ENCODE data around the gene SLC36A4. TPM values are rescaled to one million over a fixed set of nuclear protein-coding genes. Genes with fewer than 3 reads are reported as not detected.
"Not testable (repeated sequence)": the region's sequence is repeated elsewhere in the genome, so short reads cannot be mapped to it uniquely, and the experiment has no call there.

The SLC36A4 gene
- total RNA-seq, 1 experiment from 2014 or later = 16.7 TPM

GRCh38 chr11:93194673-93195291, 3.0 kb downstream of the SLC36A4 start:
- no peak for DNase-seq (ENCODE audit: low read depth)

- DNase-seq (ENCODE audit: low read depth) = no peak
These were observed 4.1 kb downstream of the SLC36A4 start for GRCh38 chr11:93193731-93194130.

- no peak for DNase-seq (ENCODE audit: low read depth)
These were observed 5.6 kb downstream of the SLC36A4 start for GRCh38 chr11:93192163-93192562.

DNA sequence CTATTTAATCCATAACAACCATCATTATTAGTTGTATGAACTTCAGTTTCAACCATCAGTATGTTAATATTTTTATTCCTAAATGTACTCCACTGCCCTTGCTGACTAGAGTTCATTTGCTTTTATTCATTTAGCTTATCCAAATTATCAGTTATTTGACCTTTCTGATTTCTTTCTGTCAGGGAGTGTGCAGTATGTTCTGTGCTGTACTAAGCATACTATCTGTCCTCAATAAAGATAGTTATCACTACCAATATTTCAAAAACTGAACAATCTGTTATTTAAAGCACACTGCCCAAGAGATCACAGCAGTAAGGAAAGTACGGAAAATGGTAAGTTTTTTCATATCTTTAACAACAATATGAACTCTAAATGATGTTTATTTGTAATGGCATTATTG, 8.3 kb downstream of the SLC36A4 start:
- DNase-seq (ENCODE audit: low read depth) = no peak

GRCh38 chr11:93188726-93189125, 9.1 kb downstream of the SLC36A4 start:
- DNase-seq (ENCODE audit: low read depth) = no peak

DNA sequence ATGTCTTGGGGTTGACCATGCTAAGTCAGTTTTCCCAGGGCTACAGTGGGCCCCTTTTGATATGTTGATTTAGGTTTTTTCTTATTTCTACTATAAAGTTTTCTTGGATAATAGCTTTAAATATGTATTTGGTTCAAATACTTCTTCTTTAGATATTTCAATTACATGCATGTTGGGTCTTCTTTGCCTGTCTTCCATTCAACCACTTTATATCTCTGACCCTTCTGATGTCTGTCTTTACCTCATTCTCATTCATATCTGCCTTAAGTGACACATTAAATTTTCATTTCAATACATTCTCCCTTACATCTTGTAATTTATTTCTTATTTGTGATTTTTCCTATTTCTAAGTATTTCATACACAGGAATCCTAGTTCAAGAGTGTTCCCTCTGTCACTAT, 10.5 kb downstream of the SLC36A4 start:
- no peak for DNase-seq (ENCODE audit: low read depth)

GRCh38 chr11:93177891-93178290, 19.9 kb downstream of the SLC36A4 start:
- not testable (repeated sequence) for DNase-seq (ENCODE audit: low read depth)

DNA sequence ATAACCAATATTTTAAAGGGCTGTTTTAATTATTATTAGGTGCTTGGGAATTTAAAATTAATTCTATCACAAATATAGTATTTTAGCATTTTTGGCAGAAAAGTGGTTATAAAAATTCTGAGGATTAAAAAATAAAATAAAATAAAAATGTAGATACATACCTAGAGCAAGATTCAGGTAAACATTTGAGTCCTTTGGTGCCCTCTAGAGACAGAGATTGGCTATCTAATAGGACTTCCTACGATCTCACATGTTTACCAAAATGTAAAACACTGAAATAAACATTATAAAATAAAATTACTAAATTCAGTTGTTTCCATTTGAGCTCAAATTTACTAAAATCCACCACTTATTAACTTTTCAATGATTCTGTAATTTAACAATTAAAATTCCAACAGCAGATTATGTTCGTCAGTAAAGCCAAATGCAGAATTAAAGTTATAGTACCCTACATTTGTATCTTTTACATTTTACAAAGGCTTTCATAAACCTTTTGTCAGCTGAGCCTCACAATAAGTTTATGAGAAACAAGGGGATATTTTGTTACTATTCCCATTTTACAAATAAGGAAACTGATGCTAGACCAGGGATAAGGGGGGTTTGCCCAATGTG, 27.7 kb downstream of the SLC36A4 start:
- DNase-seq (ENCODE audit: low read depth) = peak; percentile 29

DNA sequence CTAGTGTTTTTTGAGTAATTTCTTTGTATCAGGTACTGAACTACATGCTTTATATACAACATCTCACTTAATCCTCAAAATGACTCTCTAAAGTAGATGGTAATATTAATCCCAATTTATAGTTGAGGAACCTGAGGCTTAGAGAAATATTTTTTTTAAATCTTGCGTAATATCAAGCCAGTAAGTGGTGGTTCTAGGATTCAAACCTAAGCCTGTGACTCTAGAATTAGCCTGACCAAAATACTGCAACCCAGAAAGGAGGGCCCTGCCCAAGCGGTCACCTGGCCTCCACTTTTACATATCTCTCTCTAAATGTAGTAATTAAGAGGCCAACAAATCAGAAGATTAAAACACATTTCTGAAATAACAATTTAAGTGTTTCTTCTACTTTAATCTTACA, 28.6 kb downstream of the SLC36A4 start:
- no peak for DNase-seq (ENCODE audit: low read depth)

- DNase-seq (ENCODE audit: low read depth) = no peak
These were observed 30.9 kb downstream of the SLC36A4 start for GRCh38 chr11:93166862-93167261.

GRCh38 chr11:93166194-93166593, 31.6 kb downstream of the SLC36A4 start:
- no peak for DNase-seq (ENCODE audit: low read depth)

- DNase-seq (ENCODE audit: low read depth) = no peak
These were observed 37.0 kb downstream of the SLC36A4 start for GRCh38 chr11:93160808-93161207.

DNA sequence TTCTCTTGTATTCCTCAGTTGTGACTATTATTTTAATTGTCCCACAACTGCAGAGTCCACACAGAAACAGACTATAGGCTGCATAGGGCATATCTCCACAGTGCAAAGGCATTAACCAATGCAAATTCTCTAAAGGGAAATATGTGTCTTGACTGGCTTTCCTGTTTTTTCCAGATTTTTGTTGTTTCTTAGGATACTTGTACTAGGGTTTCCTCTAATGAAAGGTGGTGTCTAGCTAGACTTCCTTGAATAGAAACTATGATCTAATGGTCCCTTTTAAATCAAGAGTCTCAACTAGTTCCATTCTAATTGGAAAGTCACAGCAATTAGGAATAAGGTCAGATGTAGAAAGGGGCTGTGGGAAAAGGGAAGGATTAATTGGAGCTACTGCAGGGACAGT, 37.6 kb downstream of the SLC36A4 start:
- DNase-seq (ENCODE audit: low read depth) = no peak

DNA sequence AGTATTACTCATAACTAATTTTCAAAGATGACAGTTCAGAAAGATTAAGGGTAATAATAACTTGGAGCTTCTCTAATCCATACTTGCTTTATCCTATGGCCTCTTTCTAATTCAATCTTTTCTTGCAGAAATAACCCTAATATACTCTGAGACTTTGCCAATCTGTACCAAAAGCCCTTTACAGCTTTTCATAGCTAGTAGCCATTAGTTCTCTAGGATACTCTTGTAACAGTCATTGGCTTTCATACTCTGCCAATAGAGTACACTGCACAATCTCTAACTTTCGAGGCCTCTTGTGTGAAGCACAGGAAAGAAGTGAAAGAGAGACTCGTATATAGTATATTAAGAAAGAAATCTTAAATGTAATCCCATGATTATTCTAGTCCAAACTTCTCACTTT, 38.1 kb downstream of the SLC36A4 start:
- DNase-seq (ENCODE audit: low read depth) = no peak

DNA sequence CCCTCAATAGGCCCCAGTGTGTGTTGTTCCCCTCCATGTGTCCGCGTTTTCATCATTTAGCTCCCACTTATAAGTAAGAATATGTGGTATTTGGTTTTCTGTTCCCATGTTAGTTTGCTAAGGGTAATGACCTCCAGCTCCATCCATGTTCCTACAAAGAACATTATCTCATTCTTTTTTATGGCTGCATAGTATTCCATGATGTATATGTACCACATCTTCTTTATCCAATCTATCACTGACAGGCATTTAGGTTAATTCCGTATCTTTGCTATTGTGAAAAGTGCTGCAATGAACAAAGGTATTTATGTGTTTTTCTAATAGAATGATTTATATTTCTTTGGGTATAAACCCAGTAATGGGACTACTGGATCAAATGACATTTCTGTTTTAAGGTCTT, 42.1 kb downstream of the SLC36A4 start:
- DNase-seq (ENCODE audit: low read depth) = no peak

GRCh38 chr11:93145390-93145915, 52.3 kb downstream of the SLC36A4 start:
- no peak for DNase-seq (ENCODE audit: low read depth)

GRCh38 chr11:93143800-93144199, 54.0 kb downstream of the SLC36A4 start:
- DNase-seq (ENCODE audit: low read depth) = no peak

- DNase-seq (ENCODE audit: low read depth) = no peak
These were observed 54.6 kb downstream of the SLC36A4 start for GRCh38 chr11:93143186-93143585.

DNA sequence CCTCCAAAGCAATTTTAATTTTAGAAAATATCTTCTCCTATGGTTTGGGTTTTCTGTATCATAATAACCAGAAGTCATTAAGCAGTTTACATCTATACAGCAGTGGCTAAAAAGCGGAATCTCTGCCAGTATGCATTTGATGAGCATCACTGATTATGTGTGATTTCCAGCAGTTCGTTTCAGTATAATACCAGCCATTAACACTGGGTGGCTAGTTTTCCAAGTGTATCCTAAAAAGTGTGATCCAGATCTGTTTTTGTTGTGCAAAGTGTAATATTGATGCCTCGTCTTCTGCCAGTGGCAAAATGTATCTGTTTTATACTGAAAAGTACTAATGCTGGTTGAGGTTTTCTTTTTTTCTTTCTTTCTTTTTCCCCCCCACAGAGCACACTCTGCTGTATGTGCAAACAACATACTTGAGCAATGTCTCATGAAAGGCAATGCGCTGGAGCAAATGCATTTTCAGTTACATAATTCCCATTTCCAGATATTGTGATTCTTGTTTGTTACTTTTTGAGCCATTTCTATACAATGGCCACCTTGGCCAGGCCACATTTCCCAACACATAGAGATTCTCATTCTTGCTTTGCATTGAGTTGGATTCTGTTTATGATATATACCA, 64.2 kb downstream of the SLC36A4 start:
- DNase-seq (ENCODE audit: low read depth) = no peak

DNA sequence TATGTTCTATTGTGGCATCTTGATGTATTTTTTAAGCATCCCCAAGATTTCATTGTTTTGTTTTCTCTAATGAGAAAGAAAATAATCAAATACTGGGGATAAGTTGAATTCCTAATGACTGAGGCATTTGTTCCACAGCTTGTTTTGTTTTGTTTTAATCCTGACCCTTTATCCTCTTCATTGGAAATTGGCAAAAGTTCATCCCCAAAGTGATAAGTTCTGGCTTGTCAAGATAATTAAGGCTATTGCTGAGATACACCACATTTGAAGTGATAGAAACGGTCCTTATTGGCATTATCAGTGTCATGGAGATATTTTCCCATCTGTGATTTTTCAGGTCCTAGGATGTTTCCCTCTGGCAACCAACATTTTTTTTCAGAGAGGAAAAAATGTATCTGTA, 65.0 kb downstream of the SLC36A4 start:
- no peak for DNase-seq (ENCODE audit: low read depth)

- no peak for DNase-seq (ENCODE audit: low read depth)
These were observed 66.1 kb downstream of the SLC36A4 start for GRCh38 chr11:93131709-93132108.

GRCh38 chr11:93128574-93128973, 69.2 kb downstream of the SLC36A4 start:
- no peak for DNase-seq (ENCODE audit: low read depth)

- DNase-seq (ENCODE audit: low read depth) = no peak
These were observed 74.4 kb downstream of the SLC36A4 start for GRCh38 chr11:93123351-93123898.

Measured in RPMI7951 (cell line).